GM12875 (cell line): Measurements from ENCODE around the gene PNPO.

Experiments
- H3K4me3 ChIP-seq: one replicate; pipeline ENCODE4 v1.5.1; 2011; ENCODE audit warnings: low read depth, low read length, control low read depth
- CTCF ChIP-seq: IDR thresholded peaks from 2 replicates; pipeline ENCODE4 v1.5.1; 2011; ENCODE audit warnings: low read depth, mild to moderate bottlenecking, control low read depth, inconsistent platforms, low read length, moderate library complexity, borderline replicate concordance; ENCODE audit not compliant: insufficient read depth

The PNPO gene

DNA sequence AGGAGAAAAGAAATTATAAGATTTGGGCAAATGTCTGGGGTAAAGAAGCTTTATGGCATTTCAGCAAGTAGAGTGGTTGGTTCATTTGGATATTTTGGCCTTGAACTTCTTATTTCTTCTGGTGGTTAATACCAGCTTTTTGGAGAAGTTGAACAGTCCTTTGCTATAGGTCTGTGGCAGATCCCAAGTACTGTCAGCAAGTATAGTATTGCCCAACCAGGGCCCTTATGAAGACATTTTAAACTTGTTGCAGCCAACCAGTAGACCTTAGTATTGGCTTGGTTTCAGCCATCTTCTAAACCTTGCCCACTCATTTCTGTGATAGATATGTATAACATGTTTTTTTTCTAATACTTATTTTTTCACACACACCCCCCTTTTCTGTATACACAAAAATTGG is 43.1 kb upstream of the PNPO start:
- TF ChIP-seq CTCF, result no peak
- H3K4me3 ChIP-seq, result no peak overlapping the region

GRCh38 chr17:47899643-47900042 is 41.7 kb upstream of the PNPO start:
- H3K4me3 ChIP-seq, result no peak overlapping the region
- TF ChIP-seq CTCF, result no peak

- TF ChIP-seq CTCF, result no peak
Observed at GRCh38 chr17:47901423-47901822, 39.9 kb upstream of the PNPO start.

GRCh38 chr17:47902039-47902744 is 39.2 kb upstream of the PNPO start:
- TF ChIP-seq CTCF, result no peak
- H3K4me3 ChIP-seq, result no peak overlapping the region

More at GRCh38 chr17:47901423-47901822, 39.9 kb upstream of the PNPO start:
- no peak overlapping the region for H3K4me3 ChIP-seq

GRCh38 chr17:47905221-47905733 is 36.1 kb upstream of the PNPO start:
- H3K4me3 ChIP-seq, result no peak overlapping the region
- TF ChIP-seq CTCF, result no peak

DNA sequence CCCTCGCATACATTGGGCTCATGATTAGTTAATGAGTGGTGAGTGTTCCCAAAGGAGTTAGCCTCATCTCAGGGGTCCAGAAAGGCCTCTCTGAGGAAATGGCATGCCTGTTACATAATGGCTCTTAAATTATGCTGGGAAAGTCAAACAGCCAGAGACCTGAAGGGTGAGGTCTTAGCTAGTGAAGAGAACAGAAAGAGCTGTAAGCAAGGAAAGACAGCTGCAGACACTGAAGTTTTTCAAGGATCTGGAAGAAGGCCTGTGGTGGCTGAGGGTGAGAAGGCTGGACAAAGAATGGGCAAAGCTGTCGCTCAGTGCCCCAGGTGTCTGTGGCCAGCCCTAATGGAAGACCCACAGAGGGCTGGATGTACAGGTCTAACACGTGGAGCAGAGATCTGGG is 34.9 kb upstream of the PNPO start:
- no peak for TF ChIP-seq CTCF

DNA sequence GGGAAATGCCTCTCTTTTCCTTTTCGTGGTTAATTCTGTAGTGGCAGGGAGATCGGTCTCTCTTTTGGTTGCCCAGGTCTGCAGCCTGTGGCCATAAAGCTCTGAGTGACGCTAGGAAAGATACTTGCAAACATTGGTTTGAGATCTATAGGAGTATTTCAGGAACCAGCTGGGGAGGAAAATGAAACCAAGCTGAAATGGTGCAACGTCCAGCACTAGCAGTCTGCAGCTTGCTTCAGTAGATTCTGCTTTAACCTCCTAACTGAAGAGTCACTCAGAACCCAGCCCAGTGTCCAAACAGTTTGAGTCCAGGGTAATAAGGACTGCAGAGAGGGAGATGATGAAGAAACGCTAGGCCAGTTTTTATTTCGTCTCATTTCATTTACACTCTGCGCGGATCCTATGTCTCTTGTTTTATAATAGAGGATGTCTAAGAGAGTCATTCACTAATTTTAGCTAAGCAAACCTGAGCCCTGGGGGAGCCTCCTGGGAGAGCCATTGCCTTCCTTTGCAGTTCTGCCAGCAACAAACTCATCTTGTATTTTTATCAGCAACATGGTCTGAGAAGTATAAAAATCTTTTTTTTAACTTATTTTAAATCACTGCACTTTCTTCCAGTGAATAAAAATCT is 33.3 kb upstream of the PNPO start:
- TF ChIP-seq CTCF, result no peak
- H3K4me3 ChIP-seq, result no peak overlapping the region

More for the DNA sequence above, 34.9 kb upstream of the PNPO start:
- H3K4me3 ChIP-seq, result no peak overlapping the region
